Vagina (tissue), 2 donors: Measurements from ENCODE around the gene IL1RAPL2.

Source experiments
- POLR2A ChIP-seq, 2 donors: fragments of 450-650 bp; IDR thresholded peaks; one replicate each; pipeline ENCODE4 v1.6.1; 2017; ENCODE audit warnings: antibody characterized with exemption in 2 of 2, mild to moderate bottlenecking in 2 of 2, moderate library complexity in 2 of 2
- POLR2AphosphoS5 ChIP-seq, 2 donors: sonication (generic); formaldehyde crosslinking; IDR thresholded peaks; one replicate each; pipeline ENCODE4 v1.9.0; 2017; ENCODE audit warnings: antibody characterized with exemption in 2 of 2, mild to moderate bottlenecking in 2 of 2, low read depth in 1 of 2; ENCODE audit not compliant: insufficient read depth in 1 of 2
- TF ChIP-seq, protein P1 (sequence below), 3 experiments: fragments of 450-650 bp in 2 of 3; fragments of 200-600 bp in 1 of 3; sonication (generic) in 1 of 3; IDR thresholded peaks; one replicate each; pipeline ENCODE4 v1.5.1; 2017 to 2019; ENCODE audit warnings: antibody characterized with exemption in 3 of 3, mild to moderate bottlenecking in 2 of 3, moderate library complexity in 2 of 3

DNA sequence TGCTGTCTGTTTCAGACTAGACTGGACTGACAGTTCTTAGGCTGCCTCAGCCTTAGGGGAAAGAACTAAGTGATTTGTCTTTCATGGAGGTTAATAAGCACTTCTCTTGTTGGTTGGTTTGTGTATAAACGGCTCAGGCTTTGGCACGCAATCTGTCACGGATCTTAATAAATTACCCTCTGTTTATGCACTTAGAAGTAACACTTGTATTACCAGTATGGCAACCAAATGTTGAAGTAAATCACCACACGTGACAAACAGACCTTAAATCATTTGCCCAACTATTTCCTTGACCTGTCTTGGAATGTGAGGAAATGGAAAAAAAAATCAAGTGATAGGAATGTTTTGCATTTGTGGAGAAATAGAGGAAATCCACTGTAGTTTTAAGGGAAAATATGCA lies 584.6 kb downstream of the IL1RAPL2 start:
- TF ChIP-seq, protein P1, sequence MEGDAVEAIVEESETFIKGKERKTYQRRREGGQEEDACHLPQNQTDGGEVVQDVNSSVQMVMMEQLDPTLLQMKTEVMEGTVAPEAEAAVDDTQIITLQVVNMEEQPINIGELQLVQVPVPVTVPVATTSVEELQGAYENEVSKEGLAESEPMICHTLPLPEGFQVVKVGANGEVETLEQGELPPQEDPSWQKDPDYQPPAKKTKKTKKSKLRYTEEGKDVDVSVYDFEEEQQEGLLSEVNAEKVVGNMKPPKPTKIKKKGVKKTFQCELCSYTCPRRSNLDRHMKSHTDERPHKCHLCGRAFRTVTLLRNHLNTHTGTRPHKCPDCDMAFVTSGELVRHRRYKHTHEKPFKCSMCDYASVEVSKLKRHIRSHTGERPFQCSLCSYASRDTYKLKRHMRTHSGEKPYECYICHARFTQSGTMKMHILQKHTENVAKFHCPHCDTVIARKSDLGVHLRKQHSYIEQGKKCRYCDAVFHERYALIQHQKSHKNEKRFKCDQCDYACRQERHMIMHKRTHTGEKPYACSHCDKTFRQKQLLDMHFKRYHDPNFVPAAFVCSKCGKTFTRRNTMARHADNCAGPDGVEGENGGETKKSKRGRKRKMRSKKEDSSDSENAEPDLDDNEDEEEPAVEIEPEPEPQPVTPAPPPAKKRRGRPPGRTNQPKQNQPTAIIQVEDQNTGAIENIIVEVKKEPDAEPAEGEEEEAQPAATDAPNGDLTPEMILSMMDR (IDR thresholded peaks at IDR 0.05) = no peak
- no peak for TF ChIP-seq POLR2A (IDR thresholded peaks at IDR 0.05)
- TF ChIP-seq POLR2AphosphoS5 (IDR thresholded peaks at IDR 0.05; ENCODE audit: insufficient read depth in 1 of 2, low read depth in 1 of 2) = no peak
